ENCODE measurements around the gene MOSPD2. TPM values are rescaled to one million over a fixed set of nuclear protein-coding genes. Genes with fewer than 3 reads are reported as not detected.

Gene MOSPD2
- total RNA-seq, 1 donor from 2014 or later: 13.9 TPM

DNA sequence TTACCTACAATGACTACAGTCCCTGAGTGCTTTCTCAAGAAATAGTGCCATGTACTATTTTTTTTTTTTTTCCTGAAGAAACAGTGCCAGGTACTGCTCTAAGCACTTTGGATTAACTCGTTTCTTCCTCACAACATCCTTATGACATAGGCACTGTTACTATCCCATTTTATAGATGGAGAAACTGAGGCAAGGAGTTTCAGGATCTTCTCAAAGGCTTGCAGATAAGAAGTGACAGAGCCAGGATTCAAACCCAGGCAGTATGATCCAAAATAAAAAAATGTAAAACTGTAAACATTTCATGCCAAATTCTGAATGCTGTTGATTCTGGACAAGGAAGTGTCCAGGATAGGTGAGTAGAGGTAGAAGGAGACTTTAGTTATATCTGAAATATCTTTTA, 1.5 kb upstream of the MOSPD2 start:
- H3K9me3 ChIP-seq (ENCODE audit: insufficient read depth, low read depth, low read length): no peaks in the 10 kb centered on the region
- H3K4me1 ChIP-seq (ENCODE audit: insufficient read depth, low read length): peaks cover 7% of the 10 kb centered on the region
- H3K4me3 Mint-ChIP-seq (ENCODE audit: unreplicated experiment): no peak overlapping the region
- no peaks in the 10 kb centered on the region for H3K27me3 Mint-ChIP-seq (ENCODE audit: low read depth, unreplicated experiment)
- no peaks in the 10 kb centered on the region for H3K36me3 ChIP-seq (ENCODE audit: insufficient read depth, low read length)
- H3K36me3 Mint-ChIP-seq (ENCODE audit: low read depth, unreplicated experiment): no peaks in the 10 kb centered on the region
- TF ChIP-seq, protein P1, sequence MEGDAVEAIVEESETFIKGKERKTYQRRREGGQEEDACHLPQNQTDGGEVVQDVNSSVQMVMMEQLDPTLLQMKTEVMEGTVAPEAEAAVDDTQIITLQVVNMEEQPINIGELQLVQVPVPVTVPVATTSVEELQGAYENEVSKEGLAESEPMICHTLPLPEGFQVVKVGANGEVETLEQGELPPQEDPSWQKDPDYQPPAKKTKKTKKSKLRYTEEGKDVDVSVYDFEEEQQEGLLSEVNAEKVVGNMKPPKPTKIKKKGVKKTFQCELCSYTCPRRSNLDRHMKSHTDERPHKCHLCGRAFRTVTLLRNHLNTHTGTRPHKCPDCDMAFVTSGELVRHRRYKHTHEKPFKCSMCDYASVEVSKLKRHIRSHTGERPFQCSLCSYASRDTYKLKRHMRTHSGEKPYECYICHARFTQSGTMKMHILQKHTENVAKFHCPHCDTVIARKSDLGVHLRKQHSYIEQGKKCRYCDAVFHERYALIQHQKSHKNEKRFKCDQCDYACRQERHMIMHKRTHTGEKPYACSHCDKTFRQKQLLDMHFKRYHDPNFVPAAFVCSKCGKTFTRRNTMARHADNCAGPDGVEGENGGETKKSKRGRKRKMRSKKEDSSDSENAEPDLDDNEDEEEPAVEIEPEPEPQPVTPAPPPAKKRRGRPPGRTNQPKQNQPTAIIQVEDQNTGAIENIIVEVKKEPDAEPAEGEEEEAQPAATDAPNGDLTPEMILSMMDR (IDR thresholded peaks at IDR 0.05; ENCODE audit: insufficient read depth, low read depth, low read length): no peak
- TF ChIP-seq EZH2 (IDR thresholded peaks at IDR 0.05; ENCODE audit: insufficient read depth, low read length): no peak
- H3K9ac ChIP-seq (ENCODE audit: low read length): no peak overlapping the region
- H2AFZ ChIP-seq (ENCODE audit: low read depth, low read length): no peak overlapping the region
- no peaks in the 10 kb centered on the region for H3K9me3 Mint-ChIP-seq (ENCODE audit: unreplicated experiment)
- DNase-seq (ENCODE audit: low read depth) (no peak), FAIRE-seq (no peak)
- no peaks in the 10 kb centered on the region for H4K20me1 ChIP-seq (ENCODE audit: insufficient read depth, low read length)
- peaks cover 62% of the 10 kb centered on the region for H3K79me2 ChIP-seq (ENCODE audit: insufficient read depth, low read length)
- H3K27ac Mint-ChIP-seq (ENCODE audit: unreplicated experiment): no peak overlapping the region
- H3K4me1 Mint-ChIP-seq (ENCODE audit: low read depth, unreplicated experiment): no peaks in the 10 kb centered on the region
- H3K27ac ChIP-seq (ENCODE audit: low read depth, low read length): no peak overlapping the region
- H3K27me3 ChIP-seq (ENCODE audit: insufficient read depth, low read length): no peaks in the 10 kb centered on the region
- peak overlapping the region; percentile 87 for H3K4me2 ChIP-seq (ENCODE audit: low read length)
- no peak overlapping the region for H3K4me3 ChIP-seq (ENCODE audit: insufficient read depth, low read depth, low read length)

DNA sequence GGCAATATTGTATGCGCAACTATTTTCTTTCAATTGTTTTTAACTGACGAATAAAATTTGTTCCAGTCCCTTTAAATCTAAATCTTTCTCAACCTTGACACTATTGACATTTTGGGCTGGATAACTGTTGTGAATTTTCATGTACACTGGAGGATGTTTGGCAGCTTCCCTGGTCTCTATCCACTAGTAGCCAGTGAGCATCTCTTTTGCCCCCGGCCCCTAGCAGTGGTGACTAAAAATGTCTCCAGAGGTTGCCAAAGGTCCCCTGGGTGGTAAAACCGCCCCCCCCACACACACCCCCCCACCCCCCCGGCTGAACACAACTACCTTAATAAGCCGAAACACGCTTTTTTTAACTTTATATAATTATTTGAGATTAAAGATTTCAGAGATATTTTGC, 866 bp upstream of the MOSPD2 start:
- H3K27ac Mint-ChIP-seq (ENCODE audit: unreplicated experiment): no peak overlapping the region
- H3K9me3 Mint-ChIP-seq (ENCODE audit: unreplicated experiment): no peaks in the 10 kb centered on the region
- H2AFZ ChIP-seq (ENCODE audit: low read depth, low read length): peak overlapping the region; percentile 85
- no peaks in the 10 kb centered on the region for H3K27me3 Mint-ChIP-seq (ENCODE audit: low read depth, unreplicated experiment)
- H3K36me3 ChIP-seq (ENCODE audit: insufficient read depth, low read length): no peaks in the 10 kb centered on the region
- FAIRE-seq: peak; percentile 97
- H3K27ac ChIP-seq (ENCODE audit: low read depth, low read length): peak overlapping the region; percentile 73
- peaks cover 7% of the 10 kb centered on the region for H3K4me1 ChIP-seq (ENCODE audit: insufficient read depth, low read length)
- no peaks in the 10 kb centered on the region for H3K9me3 ChIP-seq (ENCODE audit: insufficient read depth, low read depth, low read length)
- DNase-seq (ENCODE audit: low read depth): no peak
- no peak for TF ChIP-seq EZH2 (IDR thresholded peaks at IDR 0.05; ENCODE audit: insufficient read depth, low read length)
- TF ChIP-seq, protein P1 (IDR thresholded peaks at IDR 0.05; ENCODE audit: insufficient read depth, low read depth, low read length): no peak
- H3K4me3 ChIP-seq (ENCODE audit: insufficient read depth, low read depth, low read length): peak overlapping the region; percentile 81
- peak overlapping the region; percentile 89 for H3K4me3 Mint-ChIP-seq (ENCODE audit: unreplicated experiment)
- peaks cover 57% of the 10 kb centered on the region for H3K79me2 ChIP-seq (ENCODE audit: insufficient read depth, low read length)
- H3K4me1 Mint-ChIP-seq (ENCODE audit: low read depth, unreplicated experiment): no peaks in the 10 kb centered on the region
- H3K9ac ChIP-seq (ENCODE audit: low read length): peak overlapping the region; percentile 86
- peak overlapping the region; percentile 87 for H3K4me2 ChIP-seq (ENCODE audit: low read length)
- no peaks in the 10 kb centered on the region for H4K20me1 ChIP-seq (ENCODE audit: insufficient read depth, low read length)
- no peaks in the 10 kb centered on the region for H3K27me3 ChIP-seq (ENCODE audit: insufficient read depth, low read length)
- H3K36me3 Mint-ChIP-seq (ENCODE audit: low read depth, unreplicated experiment): peaks cover 2% of the 10 kb centered on the region

DNA sequence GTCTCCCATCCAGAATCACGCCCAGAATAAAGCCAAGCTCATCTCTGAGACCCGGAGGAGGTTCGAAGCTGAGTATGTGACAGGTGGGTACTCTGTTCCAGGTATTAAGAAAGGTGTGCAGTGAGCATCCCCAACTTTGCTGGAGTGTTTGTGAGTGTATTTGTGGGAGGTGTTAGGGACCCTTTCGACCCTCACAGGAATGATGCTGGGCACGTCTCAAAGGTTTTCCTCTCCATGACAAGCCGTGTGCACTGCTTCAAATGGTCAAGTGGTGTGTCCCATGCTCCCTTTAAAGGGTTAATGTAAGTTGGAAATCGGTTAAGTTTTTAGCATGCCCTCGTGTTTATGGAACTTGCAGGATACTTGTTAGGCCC, 442 bp downstream of the MOSPD2 start:
- no peaks in the 10 kb centered on the region for H3K27me3 Mint-ChIP-seq (ENCODE audit: low read depth, unreplicated experiment)
- no peak for FAIRE-seq
- Histone ChIP-seq H3K9ac (ENCODE audit: low read length) (peak overlapping the region; percentile 97), H3K79me2 (ENCODE audit: insufficient read depth, low read length) (peaks cover 45% of the 10 kb centered on the region), H4K20me1 (ENCODE audit: insufficient read depth, low read length) (no peaks in the 10 kb centered on the region), H2AFZ (ENCODE audit: low read depth, low read length) (peak overlapping the region; percentile 88), H3K4me1 (ENCODE audit: insufficient read depth, low read length) (peaks cover 7% of the 10 kb centered on the region), H3K4me2 (ENCODE audit: low read length) (peak overlapping the region; percentile 98), H3K27ac (ENCODE audit: low read depth, low read length) (peak overlapping the region; percentile 80), H3K36me3 (ENCODE audit: insufficient read depth, low read length) (no peaks in the 10 kb centered on the region), H3K9me3 (ENCODE audit: insufficient read depth, low read depth, low read length) (no peaks in the 10 kb centered on the region), H3K27me3 (ENCODE audit: insufficient read depth, low read length) (no peaks in the 10 kb centered on the region), H3K4me3 (ENCODE audit: insufficient read depth, low read depth, low read length) (peak overlapping the region; percentile 93)
- no peak for TF ChIP-seq EZH2 (IDR thresholded peaks at IDR 0.05; ENCODE audit: insufficient read depth, low read length)
- TF ChIP-seq, protein P1 (IDR thresholded peaks at IDR 0.05; ENCODE audit: insufficient read depth, low read depth, low read length): no peak
- no peaks in the 10 kb centered on the region for H3K9me3 Mint-ChIP-seq (ENCODE audit: unreplicated experiment)
- no peak overlapping the region for H3K27ac Mint-ChIP-seq (ENCODE audit: unreplicated experiment)
- peak overlapping the region; percentile 89 for H3K4me3 Mint-ChIP-seq (ENCODE audit: unreplicated experiment)
- H3K4me1 Mint-ChIP-seq (ENCODE audit: low read depth, unreplicated experiment): no peaks in the 10 kb centered on the region
- H3K36me3 Mint-ChIP-seq (ENCODE audit: low read depth, unreplicated experiment): peaks cover 4% of the 10 kb centered on the region
- DNase-seq (ENCODE audit: low read depth): no peak

All from astrocyte (in vitro differentiated cells and primary cell).